GM23338 (cell line): ENCODE results near the gene ANKRD11. TPM values are rescaled to one million over a fixed set of nuclear protein-coding genes. Genes with fewer than 3 reads are reported as not detected.

ENCODE experiments used
- ATAC-seq: fragments of 200-7000 bp; cut with Tn5 transposase; 3 replicates; pipeline ENCODE4 v1.9.1; 2020
- DNase-seq: peaks from one replicate; pipeline ENCODE4 v3.0.0-alpha.2; 2015; ENCODE audit warnings: low spot score
- H2AFZ ChIP-seq: fragments of 200-600 bp; sonication (generic); 2 replicates; pipeline ENCODE4 v1.8.0; 2016; ENCODE audit warnings: antibody characterized with exemption, mild to moderate bottlenecking, moderate library complexity
- H3F3A ChIP-seq: fragments of 200-600 bp; sonication (generic); replicated peaks from 2 replicates; pipeline ENCODE4 v1.8.0; 2017; ENCODE audit warnings: antibody characterized with exemption, mixed run types, low read depth
- H3K27ac ChIP-seq: fragments of 200-600 bp; sonication (generic); 2 replicates; pipeline ENCODE4 v1.6.1; 2016; ENCODE audit warnings: low read depth
- H3K27me3 ChIP-seq: fragments of 200-600 bp; sonication (generic); 2 replicates; pipeline ENCODE4 v1.8.0; 2016; ENCODE audit warnings: mild to moderate bottlenecking, mixed run types, moderate library complexity; ENCODE audit not compliant: insufficient read depth
- H3K36me3 ChIP-seq: fragments of 200-600 bp; sonication (generic); 2 replicates; pipeline ENCODE4 v1.8.0; 2016; ENCODE audit warnings: mild to moderate bottlenecking; ENCODE audit not compliant: insufficient read depth
- H3K4me1 ChIP-seq: fragments of 200-600 bp; sonication (generic); 2 replicates; pipeline ENCODE4 v1.8.0; 2016; ENCODE audit warnings: mild to moderate bottlenecking, moderate library complexity; ENCODE audit not compliant: insufficient read depth
- H3K4me2 ChIP-seq: fragments of 200-600 bp; sonication (generic); 2 replicates; pipeline ENCODE4 v1.7.1; 2017; ENCODE audit warnings: mixed run types
- H3K4me3 ChIP-seq: fragments of 200-600 bp; sonication (generic); 2 replicates; pipeline ENCODE4 v1.6.1; 2016; ENCODE audit warnings: mixed run types
- H3K79me2 ChIP-seq: fragments of 200-600 bp; sonication (generic); replicated peaks from 2 replicates; pipeline ENCODE4 v1.8.0; 2017; ENCODE audit warnings: mild to moderate bottlenecking; ENCODE audit not compliant: insufficient read depth
- H3K9me2 ChIP-seq: fragments of 200-600 bp; sonication (generic); 2 replicates; pipeline ENCODE4 v1.8.0; 2017; ENCODE audit not compliant: insufficient read depth
- H4K20me1 ChIP-seq: fragments of 200-600 bp; sonication (generic); replicated peaks from 2 replicates; pipeline ENCODE4 v1.8.0; 2017; ENCODE audit warnings: mild to moderate bottlenecking; ENCODE audit not compliant: insufficient read depth
- H3K27ac Mint-ChIP-seq: 2 replicates; pipeline ENCODE4 v1.8.0; 2020; ENCODE audit warnings: inconsistent platforms, mild to moderate bottlenecking, moderate library complexity, mixed read lengths
- H3K27me3 Mint-ChIP-seq: 3 replicates; pipeline ENCODE4 v1.8.0; 2022; ENCODE audit warnings: low read depth, mild to moderate bottlenecking, moderate library complexity, mixed read lengths, inconsistent platforms; ENCODE audit not compliant: insufficient read depth, poor library complexity
- H3K36me3 Mint-ChIP-seq: 3 replicates; pipeline ENCODE4 v1.8.0; 2021; ENCODE audit warnings: low read depth, mild to moderate bottlenecking, inconsistent platforms, moderate library complexity, mixed read lengths
- H3K4me1 Mint-ChIP-seq: 3 replicates; pipeline ENCODE4 v1.8.0; 2020; ENCODE audit warnings: mild to moderate bottlenecking, inconsistent platforms, mixed read lengths
- H3K4me3 Mint-ChIP-seq: 3 replicates; pipeline ENCODE4 v1.8.0; 2021; ENCODE audit warnings: moderate library complexity, mild to moderate bottlenecking, inconsistent platforms, mixed read lengths
- H3K9me3 Mint-ChIP-seq: 3 replicates; pipeline ENCODE4 v1.8.0; 2020; ENCODE audit warnings: moderate library complexity, mild to moderate bottlenecking, inconsistent platforms, mixed read lengths
- CREB1 ChIP-seq: fragments of 250-450 bp; sonication (Bioruptor Pico); IDR thresholded peaks from 2 replicates; pipeline ENCODE4 v1.5.0; 2020; ENCODE audit warnings: low read depth, mild to moderate bottlenecking, moderate library complexity
- ETS1 ChIP-seq: IDR thresholded peaks from 2 replicates; pipeline ENCODE4 v1.6.1; 2016; ENCODE audit warnings: antibody characterized with exemption
- EZH2 ChIP-seq: fragments of 200-600 bp; sonication (generic); IDR thresholded peaks from one replicate; pipeline ENCODE4 v1.8.0; 2017; ENCODE audit warnings: antibody characterized with exemption, mild to moderate bottlenecking, low read depth; ENCODE audit not compliant: unreplicated experiment
- JUNB ChIP-seq: IDR thresholded peaks from one replicate; pipeline ENCODE4 v1.6.1; 2016; ENCODE audit warnings: antibody characterized with exemption; ENCODE audit not compliant: unreplicated experiment
- POLR2AphosphoS5 ChIP-seq: IDR thresholded peaks from 2 replicates; pipeline ENCODE4 v1.6.1; 2016; ENCODE audit warnings: antibody characterized with exemption, low read depth
- REST ChIP-seq: IDR thresholded peaks from one replicate; pipeline ENCODE4 v1.6.1; 2018; ENCODE audit warnings: antibody characterized with exemption; ENCODE audit not compliant: unreplicated experiment
- STAT1 ChIP-seq: IDR thresholded peaks from one replicate; pipeline ENCODE4 v1.6.1; 2016; ENCODE audit warnings: antibody characterized with exemption; ENCODE audit not compliant: unreplicated experiment
- ZNF331 ChIP-seq: fragments of 250-450 bp; sonication (Bioruptor Pico); IDR thresholded peaks from 2 replicates; pipeline ENCODE4 v1.5.0; 2020; ENCODE audit warnings: low read depth, mild to moderate bottlenecking, moderate library complexity
- ZNF462 ChIP-seq: fragments of 250-450 bp; sonication (Bioruptor Pico); IDR thresholded peaks from 2 replicates; pipeline ENCODE4 v1.5.0; 2020; ENCODE audit warnings: mild to moderate bottlenecking, moderate library complexity
- polyA plus RNA-seq: library from polyadenylated mRNA; unstranded; fragments of >200 nt; fragmentation: Nextera tagmentation; extraction: Ambion mirVana; gene quantifications from 2 replicates; pipeline ENCODE4 v1.2.1, GENCODE V29; 2016
- total RNA-seq: library from RNA; depleted of rRNA; stranded (reverse); fragments of >200 nt; shearing (Covaris generic); gene quantifications from 2 replicates; pipeline ENCODE4 v1.2.3, GENCODE V29; 2014

The ANKRD11 gene
- total and polyA plus RNA-seq, 2 experiments from 2014 or later: 130 to 159 TPM

- Histone ChIP-seq H3K4me1 (peaks cover 24% of the 10 kb centered on the region), H3K27ac (peak overlapping the region; percentile 42), H2AFZ (no peak overlapping the region), H3K4me2 (no peak overlapping the region), H3K27me3 (no peaks in the 10 kb centered on the region), H3K4me3 (no peak overlapping the region), H3K9me2 (no peaks in the 10 kb centered on the region), H3K36me3 (no peaks in the 10 kb centered on the region), H4K20me1 (peaks cover 73% of the 10 kb centered on the region), H3F3A (peaks cover 7% of the 10 kb centered on the region; the same call in 1 of the 2 replicates), H3K79me2 (peaks cover 96% of the 10 kb centered on the region)
- Mint-ChIP-seq H3K9me3 (no peaks in the 10 kb centered on the region), H3K27me3 (peaks cover 6% of the 10 kb centered on the region), H3K36me3 (peaks cover 5% of the 10 kb centered on the region; the same call in 1 of the 3 replicates), H3K27ac (no peak overlapping the region; the same call in 1 of the 2 replicates), H3K4me3 (no peak overlapping the region; the same call in 2 of the 3 replicates), H3K4me1 (peaks cover 59% of the 10 kb centered on the region)
- DNase-seq: no peak
- ATAC-seq: peak; percentile 8; the same call in 1 of the 3 replicates
- no peak for TF ChIP-seq REST
- no peak for TF ChIP-seq STAT1
- no peak for TF ChIP-seq ZNF331 (CRISPR knock-in tag)
- TF ChIP-seq EZH2: no peak
- no peak for TF ChIP-seq POLR2AphosphoS5
- TF ChIP-seq JUNB: no peak
- no peak for TF ChIP-seq ETS1
- TF ChIP-seq ZNF462 (CRISPR knock-in tag): no peak
- TF ChIP-seq CREB1 (CRISPR knock-in tag): no peak
Observed at GRCh38 chr16:89332243-89332901, 158.0 kb downstream of the ANKRD11 start.
